OCI-LY7 (cell line): ENCODE data around the gene ALPL. TPM values are rescaled to one million over a fixed set of nuclear protein-coding genes. Genes with fewer than 3 reads are reported as not detected.

Experiments used
- BruUV-seq: library from RNA; stranded (reverse); fragments of 400-500 nt; replicated peaks from 2 replicates; lab custom pipeline; 2021; lab: Mats Ljungman, UMichigan
- CTCF ChIA-PET: fragments of 300-600 bp; sonication (Branson Sonifier 250); formaldehyde crosslinking; loops from one replicate; lab custom pipeline; 2022; ENCODE audit warnings: antibody characterized with exemption; ENCODE audit not compliant: unreplicated experiment; lab: Charles Lee
- POLR2A ChIA-PET: fragments of 300-600 bp; sonication (Branson Sonifier 250); formaldehyde crosslinking; loops from one replicate; lab custom pipeline; 2022; ENCODE audit warnings: antibody characterized with exemption; lab: Charles Lee
- DNase-seq: peaks from one replicate; pipeline ENCODE4 v3.0.0-alpha.2; 2015; ENCODE audit warnings: low spot score
- H2AFZ ChIP-seq: fragments of 200-600 bp; sonication (generic), shearing (Covaris generic); 2 replicates; pipeline ENCODE4 v1.6.1; 2014; ENCODE audit warnings: mild to moderate bottlenecking, antibody characterized with exemption, low read length, moderate library complexity
- H3K27ac ChIP-seq: fragments of 200-600 bp; sonication (generic); 2 replicates; pipeline ENCODE4 v1.5.1; 2014; ENCODE audit warnings: mixed run types, low read depth, mild to moderate bottlenecking, moderate library complexity, low read length, inconsistent platforms; ENCODE audit not compliant: poor library complexity, severe bottlenecking
- H3K36me3 ChIP-seq: fragments of 200-600 bp; sonication (generic); 2 replicates; pipeline ENCODE4 v1.6.1; 2014; ENCODE audit warnings: mild to moderate bottlenecking, antibody characterized with exemption, low read length, moderate library complexity, mixed read lengths; ENCODE audit not compliant: insufficient read depth
- H3K4me1 ChIP-seq: fragments of 200-600 bp; sonication (generic); 2 replicates; pipeline ENCODE4 v1.5.1; 2014; ENCODE audit warnings: mild to moderate bottlenecking, low read length; ENCODE audit not compliant: insufficient read depth, poor library complexity, severe bottlenecking
- H3K4me2 ChIP-seq: fragments of 200-600 bp; sonication (generic); 2 replicates; pipeline ENCODE4 v1.6.1; 2014; ENCODE audit warnings: mild to moderate bottlenecking, low read length
- H3K4me3 ChIP-seq: fragments of 200-600 bp; sonication (generic); 2 replicates; pipeline ENCODE4 v1.5.1; 2014; ENCODE audit warnings: mild to moderate bottlenecking, low read depth, low read length; ENCODE audit not compliant: poor library complexity, severe bottlenecking
- H3K79me2 ChIP-seq: fragments of 200-600 bp; sonication (generic); 2 replicates; pipeline ENCODE4 v1.6.1; 2016; ENCODE audit warnings: low read depth, mild to moderate bottlenecking, low read length, moderate library complexity, mixed read lengths; ENCODE audit not compliant: insufficient read depth
- H3K9me2 ChIP-seq: fragments of 200-600 bp; sonication (generic); 2 replicates; pipeline ENCODE4 v1.6.1; 2016; ENCODE audit warnings: mild to moderate bottlenecking, low read length, mixed read lengths; ENCODE audit not compliant: insufficient read depth
- H3K9me3 ChIP-seq: fragments of 200-600 bp; sonication (generic); 2 replicates; pipeline ENCODE4 v1.6.1; 2014; ENCODE audit warnings: mild to moderate bottlenecking, mixed run types, low read length, mixed read lengths
- H4K20me1 ChIP-seq: fragments of 200-600 bp; sonication (generic); 2 replicates; pipeline ENCODE4 v1.6.1; 2014; ENCODE audit warnings: mild to moderate bottlenecking, antibody characterized with exemption, low read length, moderate library complexity, mixed read lengths; ENCODE audit not compliant: insufficient read depth
- EZH2phosphoT487 ChIP-seq: fragments of 200-600 bp; sonication (generic); IDR thresholded peaks from 2 replicates; pipeline ENCODE4 v1.6.1; 2018; ENCODE audit warnings: low read depth, borderline replicate concordance, mild to moderate bottlenecking, mixed run types, antibody characterized with exemption, low read length, moderate library complexity, mixed read lengths
- intact Hi-C: fragments of 100-400 bp; cut with micrococcal nuclease; formaldehyde crosslinking; loops from one replicate; pipeline ENCODE4 v1.10.0; 2022; ENCODE audit not compliant: unreplicated experiment
- total RNA-seq, 2 experiments: library from RNA; depleted of rRNA in 1 of 2; stranded (reverse); fragments of >200 nt in 1 of 2; shearing (Covaris generic) in 1 of 2; gene quantifications; 2 replicates each; pipeline ENCODE4 v1.2.3, GENCODE V29; 2014 to 2022
- TF ChIP-seq, protein P1 (sequence below): fragments of 200-600 bp; sonication (generic); conservative IDR thresholded peaks from 2 replicates; pipeline ENCODE4 v1.5.1; 2014; ENCODE audit warnings: mild to moderate bottlenecking, antibody characterized with exemption, low read length, moderate library complexity, mixed read lengths

The ALPL gene
- total RNA-seq, 2 experiments from 2014 or later = not detected

DNA sequence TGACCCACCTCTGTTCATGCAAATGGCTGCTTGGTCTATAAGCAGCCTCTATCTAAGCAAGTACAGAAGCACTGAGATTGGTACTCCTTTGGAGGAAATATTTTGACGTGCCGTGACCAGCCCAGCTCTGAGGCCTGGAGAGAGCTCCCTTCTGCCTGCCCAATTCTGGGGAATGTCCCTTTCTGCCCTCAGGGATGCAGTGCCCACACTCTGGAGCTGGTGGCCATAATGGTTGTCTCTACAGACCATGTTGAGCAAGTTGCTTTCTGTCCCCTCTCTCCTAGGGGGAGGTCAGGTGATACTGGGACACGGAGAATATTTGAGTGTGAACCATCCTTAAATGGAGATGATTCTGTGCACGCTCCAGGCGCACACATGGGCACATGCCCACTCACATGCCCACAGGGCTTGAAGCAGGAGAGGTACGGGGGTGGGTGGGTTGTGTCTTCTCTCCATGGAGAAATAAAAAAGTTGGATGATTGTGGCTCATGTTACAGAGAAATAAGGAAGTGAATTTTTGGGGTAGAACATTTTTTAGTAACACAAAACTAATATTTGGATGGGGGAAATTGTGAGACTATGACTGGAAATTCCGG is 13.9 kb upstream of the ALPL start:
- H3K79me2 ChIP-seq = no peaks in the 10 kb centered on the region
- no TSS peak for BruUV-seq
- intact Hi-C loops = no loop called here

DNA sequence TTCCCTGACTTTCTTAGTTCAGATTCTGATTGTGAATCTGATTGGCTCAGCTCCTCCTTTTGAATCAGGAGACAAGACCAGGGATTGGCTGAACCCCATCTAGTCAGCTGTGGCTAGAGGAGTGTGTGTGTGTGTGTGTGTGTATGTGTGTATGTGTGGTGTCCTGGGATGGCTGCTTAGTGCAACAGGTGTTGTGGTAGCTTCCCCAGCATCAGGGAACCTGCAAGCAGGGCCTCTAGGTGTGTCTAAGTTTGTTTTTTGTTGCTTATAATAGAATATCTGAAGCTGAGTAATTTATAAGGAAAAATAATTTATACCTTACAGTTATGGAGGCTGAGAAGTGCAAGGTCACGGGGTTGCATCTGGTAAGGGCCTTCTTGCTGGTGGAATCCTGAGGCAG is 13.2 kb upstream of the ALPL start:
- no peak for DNase-seq
- ChIA-PET CTCF (no interaction called here), POLR2A (interaction anchor here (0.6 kb wide), 1 partner anchor 1613 kb away, joined by 3 read pairs; no protein-coding TSS in a partner anchor)
- Histone ChIP-seq H3K4me1 (no peaks in the 10 kb centered on the region), H3K9me2 (no peaks in the 10 kb centered on the region), H3K4me3 (no peak overlapping the region), H2AFZ (no peak overlapping the region), H3K27ac (no peak overlapping the region), H3K4me2 (no peak overlapping the region), H4K20me1 (no peaks in the 10 kb centered on the region), H3K79me2 (no peaks in the 10 kb centered on the region), H3K36me3 (no peaks in the 10 kb centered on the region), H3K9me3 (no peaks in the 10 kb centered on the region)
- TF ChIP-seq, protein P1, sequence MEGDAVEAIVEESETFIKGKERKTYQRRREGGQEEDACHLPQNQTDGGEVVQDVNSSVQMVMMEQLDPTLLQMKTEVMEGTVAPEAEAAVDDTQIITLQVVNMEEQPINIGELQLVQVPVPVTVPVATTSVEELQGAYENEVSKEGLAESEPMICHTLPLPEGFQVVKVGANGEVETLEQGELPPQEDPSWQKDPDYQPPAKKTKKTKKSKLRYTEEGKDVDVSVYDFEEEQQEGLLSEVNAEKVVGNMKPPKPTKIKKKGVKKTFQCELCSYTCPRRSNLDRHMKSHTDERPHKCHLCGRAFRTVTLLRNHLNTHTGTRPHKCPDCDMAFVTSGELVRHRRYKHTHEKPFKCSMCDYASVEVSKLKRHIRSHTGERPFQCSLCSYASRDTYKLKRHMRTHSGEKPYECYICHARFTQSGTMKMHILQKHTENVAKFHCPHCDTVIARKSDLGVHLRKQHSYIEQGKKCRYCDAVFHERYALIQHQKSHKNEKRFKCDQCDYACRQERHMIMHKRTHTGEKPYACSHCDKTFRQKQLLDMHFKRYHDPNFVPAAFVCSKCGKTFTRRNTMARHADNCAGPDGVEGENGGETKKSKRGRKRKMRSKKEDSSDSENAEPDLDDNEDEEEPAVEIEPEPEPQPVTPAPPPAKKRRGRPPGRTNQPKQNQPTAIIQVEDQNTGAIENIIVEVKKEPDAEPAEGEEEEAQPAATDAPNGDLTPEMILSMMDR = no peak
- no peak for TF ChIP-seq EZH2phosphoT487
- intact Hi-C loops = no loop called here
- no TSS peak for BruUV-seq

More for the DNA sequence above, 13.9 kb upstream of the ALPL start:
- ChIA-PET CTCF (no interaction called here), POLR2A (no interaction called here)
- DNase-seq = no peak
- Histone ChIP-seq H3K9me3 (no peaks in the 10 kb centered on the region), H4K20me1 (no peaks in the 10 kb centered on the region), H3K36me3 (no peaks in the 10 kb centered on the region), H3K4me2 (no peak overlapping the region), H2AFZ (no peak overlapping the region), H3K9me2 (no peaks in the 10 kb centered on the region), H3K4me3 (no peak overlapping the region), H3K27ac (no peak overlapping the region), H3K4me1 (no peaks in the 10 kb centered on the region)
- TF ChIP-seq EZH2phosphoT487 = no peak
- TF ChIP-seq, protein P1 = no peak

DNA sequence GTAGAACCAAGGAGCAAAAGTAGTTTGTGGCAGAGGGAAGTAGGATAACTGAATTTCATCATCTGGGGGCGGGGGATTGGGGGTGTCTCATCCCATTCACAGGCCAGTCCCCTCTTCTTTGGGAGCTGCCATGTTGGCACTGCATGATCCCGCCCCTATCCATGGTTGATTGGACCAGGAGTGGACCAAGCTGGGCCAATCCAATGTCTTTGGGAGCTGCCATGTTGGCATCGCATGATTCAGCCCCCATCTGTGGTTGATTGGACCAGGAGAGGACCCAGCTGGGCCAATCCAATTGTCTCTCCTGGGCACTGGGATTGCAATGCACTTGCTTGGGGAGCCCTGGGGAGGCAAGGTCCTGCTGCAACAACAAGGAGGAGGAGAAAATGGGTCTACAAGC is 12.3 kb upstream of the ALPL start:
- Histone ChIP-seq H3K36me3 (no peaks in the 10 kb centered on the region), H3K27ac (no peak overlapping the region), H2AFZ (no peak overlapping the region), H3K4me2 (no peak overlapping the region), H3K4me1 (no peaks in the 10 kb centered on the region), H3K9me3 (no peaks in the 10 kb centered on the region), H3K9me2 (no peaks in the 10 kb centered on the region), H4K20me1 (no peaks in the 10 kb centered on the region), H3K79me2 (no peaks in the 10 kb centered on the region), H3K4me3 (no peak overlapping the region)
- no TSS peak for BruUV-seq
- no peak for DNase-seq
- intact Hi-C loops = no loop called here
- TF ChIP-seq, protein P1 = no peak
- no peak for TF ChIP-seq EZH2phosphoT487
- ChIA-PET POLR2A (interaction anchor here (0.6 kb wide), 1 partner anchor 1612 kb away, joined by 3 read pairs; no protein-coding TSS in a partner anchor), CTCF (no interaction called here)
